HG03175 (cell line): ENCODE results near the gene DLGAP4.
"Not testable (repeated sequence)": the region's sequence is repeated elsewhere in the genome, so short reads cannot be mapped to it uniquely, and the experiment has no call there.

Experiments
- ATAC-seq: cut with Tn5 transposase; IDR thresholded peaks from one replicate; pipeline ENCODE4 v1.9.1; 2021; ENCODE audit warnings: mild to moderate bottlenecking, moderate library complexity; ENCODE audit not compliant: unreplicated experiment

DLGAP4 gene

DNA sequence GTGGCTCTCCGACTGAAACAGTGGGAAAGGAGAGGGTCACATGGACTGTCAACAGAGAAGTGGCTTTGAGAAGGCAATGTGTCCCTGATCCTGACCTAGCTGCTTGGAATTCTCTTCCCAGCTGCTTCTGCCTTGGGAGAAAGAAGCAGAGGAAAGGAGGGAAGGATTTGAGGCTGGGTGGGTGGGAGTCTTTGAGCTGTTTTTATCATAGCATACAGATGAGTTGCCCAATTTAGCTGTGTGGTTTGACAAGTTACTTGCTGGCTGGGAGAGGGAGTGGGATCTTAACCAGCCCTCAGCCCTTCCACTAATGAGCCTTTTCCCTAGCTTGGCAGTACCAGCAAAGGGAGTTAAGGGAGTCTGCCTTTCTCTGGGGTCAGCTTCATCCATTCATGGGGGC is 184.1 kb downstream of the DLGAP4 start:
- no peak for ATAC-seq

DNA sequence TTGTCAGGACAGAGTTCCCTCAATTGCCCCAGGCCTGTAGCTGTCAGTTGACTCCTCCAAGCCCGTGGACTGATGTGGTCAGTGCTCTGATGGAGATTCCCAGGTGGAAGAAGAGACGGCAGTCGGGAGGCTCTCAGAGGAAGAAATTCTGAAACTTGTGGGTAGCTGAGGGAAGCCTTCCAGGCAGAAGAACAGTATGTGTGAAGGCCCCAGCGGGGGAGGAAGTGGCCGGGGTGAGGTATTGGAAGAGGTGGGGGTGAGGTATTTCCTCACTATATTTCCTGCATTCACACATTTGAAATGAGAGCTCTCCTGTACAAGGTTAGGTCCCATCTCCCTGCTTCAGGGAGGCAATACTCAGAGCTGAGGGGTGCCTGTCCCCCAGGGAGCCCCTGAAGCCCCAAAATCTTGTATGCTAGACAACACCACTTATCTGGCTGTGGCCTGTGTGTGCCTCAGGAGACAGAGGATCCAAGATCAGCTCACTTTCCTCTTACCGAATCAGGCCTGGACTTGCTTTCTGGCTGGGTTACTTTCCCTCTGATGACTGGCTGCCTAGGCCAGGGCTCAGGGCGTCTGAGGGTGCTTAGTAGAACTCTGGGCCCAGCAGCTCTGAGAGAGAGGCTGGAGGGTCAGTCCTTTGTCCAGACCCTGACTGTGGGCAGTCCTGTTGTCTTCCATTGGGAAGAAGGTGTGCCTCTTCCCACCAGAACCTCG is 185.9 kb downstream of the DLGAP4 start:
- peak; percentile 65 for ATAC-seq

DNA sequence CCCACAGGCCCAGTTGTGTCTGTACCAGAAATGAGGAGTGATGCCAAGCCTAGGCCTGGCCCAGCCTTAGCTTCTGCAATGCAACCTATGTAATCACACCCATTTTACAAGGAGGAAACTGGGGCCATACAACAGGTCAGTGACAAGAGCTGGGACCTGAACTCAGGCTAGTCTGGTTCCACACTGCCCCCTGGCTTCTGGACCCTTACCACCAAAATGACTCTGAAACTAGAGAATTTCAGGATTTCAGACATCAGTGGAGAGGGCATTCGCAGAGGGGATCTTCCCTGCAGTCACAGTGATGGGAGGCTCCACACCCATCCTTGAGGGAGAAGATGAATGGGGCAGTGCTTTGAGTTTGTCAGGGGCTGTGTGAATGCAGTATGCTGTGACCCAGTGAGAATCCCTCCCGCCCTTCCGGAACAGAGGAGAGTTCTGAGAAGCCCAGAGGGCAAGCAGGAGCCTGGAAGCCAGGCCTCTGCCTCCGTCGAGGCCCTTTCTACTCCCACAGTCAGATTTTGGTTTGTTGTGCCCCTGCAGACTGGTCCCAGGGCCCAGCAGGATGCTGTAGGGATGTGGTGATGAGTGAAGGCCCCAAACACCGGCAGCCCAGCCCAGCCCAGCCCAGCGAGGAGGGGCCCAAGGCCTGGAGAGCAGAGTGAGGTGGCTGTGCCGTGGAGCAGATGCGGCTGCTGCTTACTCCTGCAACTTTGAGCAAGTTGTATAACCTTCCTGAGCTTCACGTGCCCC is 187.1 kb downstream of the DLGAP4 start:
- ATAC-seq: no peak

DNA sequence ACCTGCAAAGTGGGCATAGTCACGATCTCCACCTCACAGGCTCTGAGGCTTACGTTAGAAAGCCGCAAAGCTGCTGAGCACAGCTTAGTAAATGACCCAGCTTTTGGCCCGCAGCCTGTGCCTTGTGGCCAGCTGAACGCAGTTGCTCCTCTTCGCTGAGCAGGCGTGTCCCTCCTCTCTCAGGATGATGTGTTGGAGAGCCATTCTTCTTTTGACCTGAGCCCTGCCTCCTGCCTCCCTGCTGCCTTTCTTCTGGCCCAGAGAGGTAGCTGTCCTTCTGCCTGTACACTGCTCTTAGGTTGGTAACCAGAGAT is 187.6 kb downstream of the DLGAP4 start:
- ATAC-seq: no peak

DNA sequence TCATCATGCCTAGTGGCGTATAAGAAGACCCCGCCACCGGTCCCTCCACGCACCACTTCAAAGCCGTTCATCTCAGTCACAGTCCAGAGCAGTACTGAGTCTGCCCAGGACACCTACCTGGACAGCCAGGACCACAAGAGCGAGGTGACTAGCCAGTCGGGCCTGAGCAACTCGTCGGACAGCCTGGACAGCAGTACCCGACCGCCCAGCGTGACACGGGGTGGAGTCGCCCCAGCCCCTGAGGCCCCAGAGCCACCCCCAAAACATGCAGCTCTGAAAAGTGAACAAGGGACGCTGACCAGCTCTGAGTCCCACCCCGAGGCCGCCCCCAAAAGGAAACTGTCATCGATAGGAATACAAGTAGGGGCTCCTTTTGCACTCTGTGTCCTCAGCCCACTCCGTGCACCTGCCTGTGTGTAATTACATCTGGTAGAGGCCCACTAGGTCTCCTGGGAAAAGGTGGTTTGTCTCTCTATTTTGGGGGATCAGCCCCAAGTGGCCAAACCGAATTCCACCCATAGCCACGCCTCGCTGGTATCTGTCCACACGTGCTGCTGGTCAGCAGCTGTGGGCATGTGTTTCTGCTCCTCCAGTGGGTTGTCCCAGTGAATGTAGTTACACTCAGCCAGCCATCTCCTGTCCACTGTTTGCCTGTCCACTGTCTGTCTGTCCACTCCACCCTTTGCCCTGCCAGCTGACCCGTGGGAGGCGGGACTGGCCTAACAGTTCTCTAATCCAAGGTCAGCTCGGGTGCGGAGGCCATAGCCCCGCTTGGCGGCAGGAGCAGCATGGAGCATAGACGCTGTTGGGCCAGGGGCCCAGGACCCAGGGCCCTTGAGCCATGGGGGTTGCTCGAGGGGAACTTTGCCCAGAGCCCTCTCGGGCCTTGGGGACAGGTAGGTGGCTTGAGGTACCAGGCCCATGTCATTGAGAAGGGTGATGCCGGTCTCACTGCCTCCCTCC is 190.8 kb downstream of the DLGAP4 start:
- ATAC-seq: no peak

DNA sequence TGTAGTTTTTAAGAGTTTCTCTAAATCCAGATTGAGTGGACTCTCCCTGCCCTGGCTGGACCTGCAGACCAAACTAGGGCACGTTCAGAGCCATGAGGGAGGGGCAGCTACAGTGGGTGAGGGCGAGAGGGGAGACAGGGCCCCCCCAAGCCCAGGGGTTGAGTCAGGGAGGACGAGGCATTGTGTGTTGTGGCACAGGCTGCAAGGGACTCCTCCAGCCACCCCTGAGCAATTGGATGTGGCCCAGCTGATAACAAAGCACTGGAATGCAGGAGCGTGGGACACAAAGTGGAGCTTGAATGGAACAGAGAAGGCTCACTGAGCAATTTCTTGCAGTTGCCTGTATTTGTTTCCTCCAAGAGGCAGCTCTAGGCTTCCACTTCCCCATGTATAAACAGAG is 191.7 kb downstream of the DLGAP4 start:
- ATAC-seq: no peak

DNA sequence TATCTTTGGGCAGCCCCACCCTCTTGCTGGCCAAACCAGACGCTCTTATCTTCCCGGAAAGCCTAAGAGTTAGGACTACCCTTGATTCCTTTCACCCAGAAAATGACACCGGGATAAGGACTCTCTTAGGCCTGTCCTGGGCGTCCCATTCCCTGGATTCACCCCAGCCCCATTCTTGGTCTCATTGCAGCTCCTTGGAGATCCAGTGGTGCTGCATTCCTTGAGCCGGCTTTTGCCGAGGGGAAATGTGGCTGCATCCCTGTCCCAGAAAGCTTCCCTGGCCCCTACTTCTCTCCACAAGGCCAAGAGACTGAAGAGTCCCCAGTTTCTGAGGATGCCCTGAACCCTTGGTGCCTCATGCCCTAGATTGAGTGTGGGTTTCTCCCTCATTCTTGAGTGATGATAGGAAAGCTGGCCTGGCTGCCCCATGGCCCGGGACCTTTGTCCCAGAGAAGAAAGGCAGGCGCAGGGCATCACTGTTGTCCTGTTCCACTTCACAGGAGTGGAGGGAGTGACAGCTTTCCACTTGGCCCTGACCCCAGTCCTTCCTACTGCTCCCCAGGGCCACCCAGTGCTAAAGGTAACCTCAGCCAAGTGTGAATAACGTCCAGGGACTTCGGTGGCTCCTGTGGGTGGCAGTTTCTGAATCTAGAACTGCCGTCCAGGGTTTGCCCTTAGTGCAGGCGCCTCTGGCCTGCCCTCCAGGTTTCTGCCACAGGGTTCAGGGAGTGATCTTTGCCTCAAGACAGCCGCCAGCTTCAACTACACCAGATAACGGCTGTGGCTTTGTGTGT is 192.4 kb downstream of the DLGAP4 start:
- no peak for ATAC-seq

DNA sequence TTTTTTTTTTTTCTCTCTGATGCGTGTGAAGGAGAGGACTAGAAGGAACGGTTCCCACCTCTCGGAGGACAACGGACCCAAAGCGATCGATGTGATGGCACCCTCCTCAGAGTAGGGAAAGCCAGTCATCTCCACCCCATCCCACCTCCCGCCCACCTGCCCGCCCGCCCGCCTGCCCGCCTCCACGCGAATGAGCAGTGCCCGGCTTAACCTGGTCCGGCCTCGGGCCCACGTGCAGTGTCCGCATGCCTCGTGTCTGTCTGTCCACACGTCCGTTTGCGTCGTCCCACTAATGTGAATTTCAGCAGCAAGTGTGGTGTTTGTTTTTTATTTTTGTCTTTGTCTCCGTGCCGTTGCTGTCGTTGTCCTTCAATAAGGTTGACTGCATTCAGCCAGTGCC is 193.1 kb downstream of the DLGAP4 start:
- no peak for ATAC-seq

DNA sequence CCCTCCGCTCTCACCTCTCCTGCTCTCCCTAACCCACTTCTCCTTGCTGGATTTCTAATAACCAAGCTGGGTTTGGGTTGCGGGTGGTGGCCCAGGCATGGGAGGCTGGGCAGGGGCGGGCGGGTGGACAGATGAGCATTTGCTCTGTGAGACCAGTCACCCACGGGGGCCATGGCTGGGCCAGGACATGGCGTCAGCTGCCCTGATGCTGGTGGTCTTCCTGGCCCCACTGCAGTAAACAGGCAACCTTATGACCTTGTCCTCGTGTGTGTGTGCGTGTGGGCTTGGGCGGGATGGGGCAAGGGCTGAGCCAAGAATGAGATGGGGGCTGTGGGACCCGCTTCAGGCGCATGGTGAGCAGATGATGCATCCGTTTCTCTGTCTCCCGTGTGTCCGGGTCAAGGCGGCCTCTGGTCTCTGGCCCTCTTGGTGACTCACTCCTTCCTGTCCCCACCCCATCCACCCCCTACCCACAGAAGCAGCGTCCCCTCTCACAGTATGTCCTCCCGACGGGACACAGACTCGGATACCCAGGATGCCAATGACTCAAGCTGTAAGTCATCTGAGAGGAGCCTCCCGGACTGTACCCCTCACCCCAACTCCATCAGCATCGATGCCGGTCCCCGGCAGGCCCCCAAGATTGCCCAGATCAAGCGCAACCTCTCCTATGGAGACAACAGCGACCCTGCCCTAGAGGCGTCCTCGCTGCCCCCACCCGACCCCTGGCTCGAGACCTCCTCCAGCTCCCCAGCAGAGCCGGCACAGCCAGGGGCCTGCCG is 193.8 kb downstream of the DLGAP4 start:
- no peak for ATAC-seq

DNA sequence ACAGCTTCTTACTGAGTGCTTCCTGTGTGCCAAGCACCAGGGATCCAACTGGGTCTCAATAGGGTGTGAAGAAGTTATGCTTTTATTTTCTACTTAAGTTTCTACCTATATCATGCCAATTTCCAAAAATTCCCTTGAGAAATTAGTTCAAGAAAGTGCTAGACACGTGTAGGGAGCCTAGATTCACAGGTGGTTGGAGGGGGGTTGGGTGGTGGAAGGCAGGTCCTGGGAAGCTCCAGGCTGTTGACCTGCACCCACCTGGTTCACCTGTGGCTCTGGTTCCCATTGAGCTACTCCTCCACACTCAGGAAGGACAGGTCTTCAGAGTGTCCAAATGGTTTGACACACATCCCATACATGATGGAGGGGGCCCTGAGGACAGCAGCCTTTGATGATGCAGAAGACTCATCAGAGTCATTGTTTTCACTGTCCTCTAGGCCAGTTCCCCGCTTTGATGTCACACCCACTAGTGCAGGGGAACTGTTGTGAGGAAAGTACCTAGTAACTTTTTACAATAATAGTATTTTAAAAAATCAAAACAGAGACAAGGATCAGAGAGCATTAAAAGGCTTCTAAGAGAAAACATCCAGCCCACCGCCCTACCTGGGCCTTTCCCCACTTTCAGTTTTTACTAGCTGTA is 195.3 kb downstream of the DLGAP4 start:
- no peak for ATAC-seq

DNA sequence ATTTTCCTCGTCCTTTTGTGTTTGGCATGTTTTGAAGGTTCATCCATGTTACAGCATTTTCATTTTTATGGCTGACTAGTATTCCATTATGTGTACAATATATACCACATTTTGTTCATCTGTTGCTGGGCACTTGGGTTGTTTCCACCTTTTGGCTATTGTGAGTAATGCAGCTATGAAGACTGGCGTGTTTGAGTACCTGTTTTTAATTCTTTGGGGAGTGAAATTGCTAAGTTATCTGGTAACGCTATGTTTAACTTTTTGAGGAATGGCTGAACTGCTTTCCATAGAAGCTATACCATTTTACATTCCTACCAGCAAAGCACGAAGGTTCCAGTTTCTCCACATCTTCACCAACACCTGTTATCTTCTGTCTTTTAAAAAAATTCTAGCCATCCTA is 198.2 kb downstream of the DLGAP4 start:
- ATAC-seq: no peak

DNA sequence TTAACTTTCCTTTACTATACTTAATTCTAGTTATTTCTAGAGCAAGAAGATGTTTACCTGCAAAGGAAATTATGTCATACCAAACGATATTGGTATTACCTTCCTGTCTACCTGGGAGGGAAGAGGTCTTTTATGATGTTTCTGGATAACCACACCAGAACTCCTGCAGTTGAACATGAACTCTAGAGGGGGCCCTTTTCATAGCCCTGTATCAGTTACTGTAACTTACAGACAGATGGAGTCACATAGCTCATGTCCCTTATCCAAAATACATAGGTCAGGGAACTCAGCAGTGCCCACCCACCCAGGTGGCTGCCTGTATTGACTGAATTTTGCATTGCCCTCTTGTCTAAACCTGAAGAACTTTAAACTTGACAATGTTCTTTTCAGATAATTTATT is 200.1 kb downstream of the DLGAP4 start:
- ATAC-seq: no peak

DNA sequence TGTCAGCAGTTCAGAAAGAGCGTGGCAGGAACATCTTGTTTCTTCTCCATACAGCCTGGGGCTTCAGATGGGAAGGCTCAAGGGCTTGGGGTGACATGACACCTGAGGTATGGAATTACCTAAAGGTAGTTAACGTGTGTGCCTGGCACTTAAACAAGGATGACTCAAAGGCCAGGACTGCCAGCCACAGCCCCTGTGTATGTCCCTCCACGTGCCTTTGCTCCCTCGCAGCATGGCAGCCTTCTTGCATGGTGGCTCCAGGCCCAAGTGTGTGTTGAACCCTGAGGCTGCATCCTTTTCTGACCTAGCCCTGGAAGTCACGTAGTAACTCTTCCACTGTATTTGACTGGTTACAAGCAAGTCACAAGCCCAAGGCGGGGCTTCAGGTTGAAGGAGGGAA is 201.6 kb downstream of the DLGAP4 start:
- ATAC-seq: no peak

DNA sequence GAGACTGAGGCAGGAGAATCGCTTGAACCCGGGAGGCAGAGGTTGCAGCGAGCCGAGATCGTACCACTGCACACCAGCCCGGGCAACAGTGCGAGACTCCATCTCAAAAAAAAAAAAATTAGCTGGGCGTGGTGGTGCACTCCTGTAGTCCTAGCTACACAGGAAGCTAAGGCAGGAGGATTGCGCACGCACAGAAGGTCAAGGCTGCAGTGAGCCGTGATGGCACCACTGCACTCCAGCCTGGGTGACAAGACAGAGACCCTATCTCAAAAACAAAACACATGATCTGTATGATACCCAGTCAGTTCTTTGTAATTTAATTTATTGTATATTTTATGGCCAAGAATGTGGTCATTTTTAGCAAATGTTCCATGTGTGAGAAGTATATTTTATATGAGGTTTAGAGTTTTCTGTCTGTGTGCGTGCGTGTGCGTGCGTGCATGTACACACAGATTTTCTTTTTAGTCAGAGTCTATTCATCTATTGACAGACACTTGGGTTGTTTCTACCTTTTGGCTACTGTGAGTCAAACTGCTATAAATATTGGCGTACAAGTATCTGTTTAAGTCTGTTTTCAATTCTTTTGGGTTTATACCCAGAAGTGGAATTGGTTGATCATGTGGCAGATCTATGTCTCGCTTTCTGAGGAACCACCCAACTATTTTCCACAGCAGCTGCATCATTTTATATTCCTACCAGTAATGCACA is 213.0 kb downstream of the DLGAP4 start:
- ATAC-seq: no peak

DNA sequence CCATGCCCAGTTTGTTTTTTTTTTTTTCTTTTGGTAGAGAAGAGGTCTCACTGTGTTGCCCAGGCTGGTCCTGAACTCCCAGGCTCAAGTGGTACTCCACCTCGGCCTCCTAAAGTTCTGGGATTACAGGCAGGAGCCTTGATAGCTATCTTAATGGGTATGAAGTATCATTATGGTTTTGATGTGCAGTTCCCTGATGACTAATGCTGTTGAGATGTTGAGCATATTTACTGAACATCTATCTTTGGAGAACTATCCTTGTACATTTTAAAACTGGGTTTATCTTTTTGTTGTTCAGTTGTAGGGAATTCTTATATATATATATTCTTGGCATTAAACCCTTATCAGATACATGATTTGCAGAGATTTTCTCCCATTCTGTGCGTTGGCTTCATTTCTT is 213.8 kb downstream of the DLGAP4 start:
- no peak for ATAC-seq

DNA sequence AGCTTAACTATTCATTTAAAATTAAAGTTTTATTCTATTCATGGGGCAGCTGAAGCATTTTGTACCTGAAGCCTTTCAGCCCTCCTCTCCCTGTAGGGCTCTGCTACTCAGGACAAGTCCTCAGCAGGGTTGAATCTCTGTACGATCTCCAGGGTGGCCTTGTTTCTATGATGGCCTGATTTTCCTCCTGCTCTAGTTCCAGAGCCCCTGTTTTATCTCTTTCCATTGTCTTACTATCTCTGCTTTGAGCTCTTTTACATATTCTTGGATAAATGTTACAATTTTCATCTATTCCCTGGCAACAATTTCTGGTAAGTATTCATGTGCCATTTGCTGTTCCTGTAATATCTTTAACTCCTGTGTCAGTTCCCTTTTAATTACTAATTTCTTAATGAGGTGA is 215.4 kb downstream of the DLGAP4 start:
- ATAC-seq: no peak

DNA sequence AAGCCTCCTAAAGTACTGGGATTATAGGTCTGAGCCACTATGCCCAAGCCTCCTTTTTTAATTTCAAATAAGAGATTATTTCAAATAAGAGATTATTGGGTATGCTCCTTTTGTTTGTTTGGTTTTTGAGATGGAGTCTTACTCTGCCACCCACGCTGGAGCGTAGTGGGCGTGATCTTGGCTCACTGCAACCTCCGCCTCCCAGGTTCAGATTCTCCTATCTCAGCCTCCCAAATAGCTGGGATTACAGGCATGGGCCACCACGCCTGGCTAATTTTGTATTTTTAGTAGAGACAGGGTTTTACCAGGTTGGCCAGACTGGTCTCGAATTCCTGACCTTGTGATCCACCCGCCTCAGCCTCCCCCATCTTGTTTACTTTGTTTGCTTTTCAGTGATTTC is 216.3 kb downstream of the DLGAP4 start:
- not testable (repeated sequence) for ATAC-seq

DNA sequence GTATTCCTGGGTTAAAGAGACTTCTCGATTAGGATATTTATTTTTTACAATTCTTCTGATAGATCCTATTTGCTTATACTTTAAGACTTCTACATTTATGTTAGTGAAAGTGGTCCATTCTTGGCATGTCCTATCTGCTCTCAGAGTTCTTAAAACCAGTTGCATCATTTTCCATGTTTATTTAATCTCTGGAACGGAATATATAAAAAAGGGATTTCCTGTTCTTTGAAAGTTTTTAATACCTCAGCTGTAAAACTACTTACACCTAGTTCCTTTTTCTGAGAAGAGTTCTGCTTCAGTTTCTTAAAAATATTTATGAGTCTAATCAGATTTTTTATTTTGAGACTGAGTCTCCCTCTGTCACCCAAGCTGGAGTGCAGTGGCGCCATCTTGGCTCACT is 217.2 kb downstream of the DLGAP4 start:
- no peak for ATAC-seq
